GM21526 (cell line): ENCODE results near the gene LRRC10.
A peak's percentile ranks its signal among the peaks of the same experiment; 100 is the strongest.

ENCODE experiments used
- ATAC-seq: cut with Tn5 transposase; IDR thresholded peaks from one replicate; pipeline ENCODE4 v1.9.1; 2021; ENCODE audit warnings: moderate library complexity; ENCODE audit not compliant: unreplicated experiment, low FRiP score

LRRC10 gene

DNA sequence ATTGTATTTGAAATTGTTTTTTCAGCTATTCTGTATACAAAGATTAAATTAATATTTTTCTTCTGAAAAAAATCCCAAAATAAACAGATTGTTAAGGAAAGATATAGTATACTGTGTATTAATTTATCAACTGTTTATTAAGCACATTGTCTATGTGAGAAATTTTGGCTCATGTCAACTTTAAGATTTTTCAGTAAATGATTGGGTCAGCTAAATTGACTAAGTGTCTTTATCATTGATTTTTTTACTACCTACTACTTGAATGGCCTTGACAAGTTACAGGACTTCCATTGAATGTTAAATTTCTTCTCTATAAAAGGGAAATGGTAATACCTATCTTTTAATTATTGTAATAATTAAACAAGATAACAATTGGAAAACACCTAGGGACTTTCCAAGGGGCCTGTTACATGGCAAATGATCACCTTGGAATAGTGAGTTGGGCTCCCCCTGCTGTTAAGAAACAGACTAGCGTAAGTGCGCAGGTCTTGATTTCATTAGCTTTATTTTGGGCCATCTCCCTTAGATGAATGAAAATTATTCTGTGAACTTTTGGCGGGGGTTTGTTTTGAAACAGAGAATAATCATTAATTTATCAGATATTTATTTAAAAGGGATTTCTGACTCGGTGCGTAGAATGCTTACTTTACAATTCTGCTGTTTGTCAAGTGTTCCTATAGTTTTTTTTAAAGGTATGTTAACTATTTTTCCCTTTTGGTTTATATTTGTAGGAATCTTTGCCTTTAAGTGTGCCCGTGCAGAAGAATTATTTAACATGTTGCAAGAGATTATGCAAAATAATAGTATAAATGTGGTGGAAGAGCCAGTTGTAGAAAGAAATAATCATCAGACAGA lies 39.9 kb downstream of the LRRC10 start:
- peak; percentile 68 for ATAC-seq

DNA sequence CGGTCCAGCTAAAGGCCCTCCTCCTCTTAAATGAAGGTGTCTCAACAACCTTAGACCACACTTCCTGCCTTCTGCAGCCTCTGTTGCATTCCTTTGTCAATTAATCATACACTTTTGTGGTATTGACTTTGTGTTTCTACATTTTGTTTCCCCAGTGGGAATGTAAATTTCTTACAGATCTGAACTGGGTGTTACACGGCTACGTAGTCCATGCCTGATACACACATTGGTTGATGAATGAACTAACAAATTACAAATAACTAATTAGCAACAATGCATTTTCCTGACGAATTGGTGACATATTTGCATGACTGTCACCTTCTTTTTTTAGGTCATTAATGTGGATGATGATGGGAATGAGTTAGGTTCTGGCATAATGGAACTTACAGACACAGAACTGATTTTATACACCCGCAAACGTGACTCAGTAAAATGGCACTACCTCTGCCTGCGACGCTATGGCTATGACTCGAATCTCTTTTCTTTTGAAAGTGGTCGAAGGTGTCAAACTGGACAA lies 40.6 kb downstream of the LRRC10 start:
- ATAC-seq: no peak

DNA sequence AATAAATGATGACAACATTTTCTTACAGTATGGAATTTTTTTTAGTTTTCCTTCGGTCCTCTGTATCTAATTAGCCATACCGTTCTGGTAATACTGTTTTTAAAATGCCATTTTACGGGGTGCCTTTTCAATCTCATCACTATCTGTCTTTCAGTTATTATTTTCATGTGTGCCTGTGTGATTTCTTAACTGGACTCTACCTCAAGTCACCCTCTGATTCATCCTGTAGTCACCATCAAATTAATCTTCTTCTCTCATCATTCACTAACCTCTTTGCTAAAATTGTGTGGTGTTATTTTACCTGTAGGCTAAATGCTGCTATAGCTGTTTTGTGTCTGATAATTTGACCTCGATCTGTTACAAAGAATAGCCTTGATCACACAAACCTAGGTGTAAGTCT lies 41.5 kb downstream of the LRRC10 start:
- no peak for ATAC-seq

DNA sequence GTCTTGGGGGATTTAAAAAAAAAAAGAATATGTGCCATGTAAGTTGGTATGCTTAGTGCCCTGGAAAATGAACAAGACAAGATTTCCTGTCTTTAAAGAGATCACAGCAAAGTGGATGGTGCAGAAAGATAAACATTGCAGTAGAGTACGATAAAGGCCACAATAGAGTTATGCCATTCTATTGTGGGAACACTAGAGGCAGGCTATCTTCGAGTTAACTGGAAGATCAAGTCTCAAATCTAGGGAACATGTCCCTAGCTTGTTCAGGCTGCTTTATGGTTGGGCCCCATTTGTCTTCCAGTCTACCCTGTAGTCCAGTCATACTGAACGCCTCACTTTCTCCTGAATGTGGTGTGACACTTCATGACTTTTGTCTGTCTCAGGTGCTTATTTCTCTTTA lies 44.1 kb downstream of the LRRC10 start:
- no peak for ATAC-seq

DNA sequence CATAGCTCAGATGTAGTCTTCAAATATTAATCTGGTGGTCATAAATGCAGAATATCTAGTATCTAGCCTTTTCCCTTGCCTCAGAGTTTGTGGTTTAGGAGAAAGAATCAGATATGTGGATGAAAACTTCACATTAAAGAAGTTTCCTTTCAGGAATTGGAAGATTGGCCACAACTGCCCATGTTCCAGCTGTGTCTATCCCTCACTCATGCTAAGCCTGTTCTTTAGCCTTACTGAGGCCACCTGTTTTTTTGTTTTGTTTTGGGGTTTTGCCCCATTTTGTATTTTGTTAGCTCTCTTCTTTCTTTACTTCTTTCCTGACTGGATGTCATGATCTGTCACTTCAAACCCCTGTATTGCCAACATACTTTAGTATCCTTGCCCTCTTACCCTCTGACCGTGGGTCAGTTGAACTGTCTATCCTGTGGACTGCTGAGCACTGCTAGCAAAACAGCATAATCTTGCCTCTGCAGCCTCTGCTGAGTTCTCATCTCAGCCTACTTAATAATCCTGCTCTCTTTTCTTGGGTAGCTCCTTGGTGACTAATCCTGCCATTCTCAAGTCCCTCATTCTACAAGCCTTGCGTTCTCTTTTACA lies 47.4 kb downstream of the LRRC10 start:
- ATAC-seq: no peak
